ENCODE measurements around the gene INTU. TPM values are rescaled to one million over a fixed set of nuclear protein-coding genes. Genes with fewer than 3 reads are reported as not detected.

The INTU gene
- total RNA-seq, 4 donors from 2014 or later: 5.9 to 8.7 (median 7.1) TPM

- TF ChIP-seq POLR2AphosphoS5 (IDR thresholded peaks at IDR 0.05): no peak
- no peak for TF ChIP-seq POLR2A (IDR thresholded peaks at IDR 0.05; ENCODE audit: low read depth)
- no peak for TF ChIP-seq EP300 (IDR thresholded peaks at IDR 0.05)
- TF ChIP-seq, protein P1, sequence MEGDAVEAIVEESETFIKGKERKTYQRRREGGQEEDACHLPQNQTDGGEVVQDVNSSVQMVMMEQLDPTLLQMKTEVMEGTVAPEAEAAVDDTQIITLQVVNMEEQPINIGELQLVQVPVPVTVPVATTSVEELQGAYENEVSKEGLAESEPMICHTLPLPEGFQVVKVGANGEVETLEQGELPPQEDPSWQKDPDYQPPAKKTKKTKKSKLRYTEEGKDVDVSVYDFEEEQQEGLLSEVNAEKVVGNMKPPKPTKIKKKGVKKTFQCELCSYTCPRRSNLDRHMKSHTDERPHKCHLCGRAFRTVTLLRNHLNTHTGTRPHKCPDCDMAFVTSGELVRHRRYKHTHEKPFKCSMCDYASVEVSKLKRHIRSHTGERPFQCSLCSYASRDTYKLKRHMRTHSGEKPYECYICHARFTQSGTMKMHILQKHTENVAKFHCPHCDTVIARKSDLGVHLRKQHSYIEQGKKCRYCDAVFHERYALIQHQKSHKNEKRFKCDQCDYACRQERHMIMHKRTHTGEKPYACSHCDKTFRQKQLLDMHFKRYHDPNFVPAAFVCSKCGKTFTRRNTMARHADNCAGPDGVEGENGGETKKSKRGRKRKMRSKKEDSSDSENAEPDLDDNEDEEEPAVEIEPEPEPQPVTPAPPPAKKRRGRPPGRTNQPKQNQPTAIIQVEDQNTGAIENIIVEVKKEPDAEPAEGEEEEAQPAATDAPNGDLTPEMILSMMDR (IDR thresholded peaks at IDR 0.05): no peak
- Histone ChIP-seq H3K4me1 (no peaks in the 10 kb centered on the region), H3K27ac (replicated peaks in 1 of 4) (no peak overlapping the region), H3K27me3 (no peaks in the 10 kb centered on the region), H3K36me3 (no peaks in the 10 kb centered on the region), H3K9me3 (no peaks in the 10 kb centered on the region), H3K4me3 (no peak overlapping the region)
- 90% methylated on average over 10 of the region's 10 CpGs for WGBS
- intact Hi-C loops (cut with DNase I): no loop called here
- DNase-seq (ENCODE audit: extremely low spot score): no peak
These were observed 140.3 kb downstream of the INTU start for GRCh38 chr4:127772769-127773671.

GRCh38 chr4:127775843-127776242 is 143.1 kb downstream of the INTU start:
- Histone ChIP-seq H3K27me3 (no peaks in the 10 kb centered on the region), H3K9me3 (no peaks in the 10 kb centered on the region), H3K36me3 (no peaks in the 10 kb centered on the region), H3K4me3 (no peak overlapping the region), H3K27ac (replicated peaks in 1 of 4) (no peak overlapping the region), H3K4me1 (no peaks in the 10 kb centered on the region)
- TF ChIP-seq POLR2A (IDR thresholded peaks at IDR 0.05; ENCODE audit: low read depth) (no peak), POLR2AphosphoS5 (IDR thresholded peaks at IDR 0.05) (no peak), EP300 (IDR thresholded peaks at IDR 0.05) (no peak)
- TF ChIP-seq, protein P1 (IDR thresholded peaks at IDR 0.05): no peak
- intact Hi-C loops (cut with DNase I): no loop called here
- DNase-seq (ENCODE audit: extremely low spot score): no peak
- 96% methylated on average over 4 of the region's 4 CpGs for WGBS

Other genes with a start within 250 kb of the INTU start
- not detected for gene SLC25A31, start 97.4 kb downstream of the INTU start, total RNA-seq
- 1 to 10 TPM; 5.0 to 8.7 (median 6.8) TPM for gene HSPA4L, start 149.4 kb downstream of the INTU start, total RNA-seq
- 1 to 10 TPM in 2 of 4 donors, under 1 TPM in 2; 0.78 to 1.7 (median 1.2) TPM for gene PLK4, start 247.9 kb downstream of the INTU start, total RNA-seq